Measurements from ENCODE around the gene KIAA0232. TPM values are rescaled to one million over a fixed set of nuclear protein-coding genes. Genes with fewer than 3 reads are reported as not detected.

KIAA0232 gene
- total RNA-seq, 4 donors from 2014 or later: 39.4 to 66.6 (median 47.1) TPM

DNA sequence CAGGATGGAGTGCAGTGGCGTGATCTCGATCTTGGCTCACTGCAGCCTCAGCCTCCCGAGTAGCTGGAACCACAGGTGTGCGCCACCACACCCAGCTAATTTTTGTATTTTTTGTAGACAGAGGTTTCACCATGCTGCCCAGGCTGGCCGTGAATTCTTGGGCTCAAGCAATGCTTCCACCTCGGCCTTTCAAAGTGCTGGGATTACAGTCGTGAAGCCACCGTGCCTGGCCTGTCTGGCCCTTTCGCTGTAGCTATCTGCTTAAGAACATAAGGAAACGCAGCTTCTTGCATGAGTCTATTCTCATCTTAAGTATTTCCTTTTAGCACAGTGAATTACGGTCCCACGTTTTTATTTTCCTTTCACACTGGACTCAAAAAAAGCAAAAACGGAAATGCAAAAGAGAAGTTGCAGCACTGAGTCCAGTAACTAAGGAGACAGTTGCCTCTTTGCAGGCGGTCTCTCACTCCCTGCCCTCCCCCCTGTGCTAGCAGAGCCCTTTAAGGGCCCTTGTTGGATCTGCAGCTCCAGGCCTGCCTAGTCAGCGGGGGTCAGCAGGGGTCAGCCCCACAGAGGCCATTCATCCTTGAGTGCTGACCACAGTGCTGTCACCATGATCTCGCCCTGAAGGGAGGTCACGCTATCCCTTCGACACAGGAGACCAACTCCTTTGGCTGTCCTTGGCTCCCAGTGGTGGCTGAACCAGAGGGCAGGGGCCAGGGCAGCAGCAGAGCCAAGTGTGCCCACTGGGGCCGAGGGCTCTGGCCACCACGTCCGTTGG, 105.3 kb downstream of the KIAA0232 start:
- TF ChIP-seq POLR2A (IDR thresholded peaks at IDR 0.05): no peak
- TF ChIP-seq POLR2AphosphoS5 (IDR thresholded peaks at IDR 0.05): no peak
- no peak for TF ChIP-seq EP300 (IDR thresholded peaks at IDR 0.05)
- TF ChIP-seq CTCF (IDR thresholded peaks at IDR 0.05): no peak
- peak overlapping the region in 1 of 4 donors; percentile 34 for H3K27ac ChIP-seq
- H3K4me1 ChIP-seq: peaks cover 0 to 45% (median 13%) of the 10 kb centered on the region in 3 donors
- peaks cover 0 to 16% of the 10 kb centered on the region in 2 donors for H3K36me3 ChIP-seq
- no peak overlapping the region for H3K4me3 ChIP-seq
- 75 to 89% methylated on average over 5 to 9 of the region's 21 CpGs for WGBS, 2 donors (ENCODE audit: low coverage in 1 of 2)
- H3K9me3 ChIP-seq: no peaks in the 10 kb centered on the region
- no peaks in the 10 kb centered on the region for H3K27me3 ChIP-seq
- ATAC-seq: peak; percentile 20

DNA sequence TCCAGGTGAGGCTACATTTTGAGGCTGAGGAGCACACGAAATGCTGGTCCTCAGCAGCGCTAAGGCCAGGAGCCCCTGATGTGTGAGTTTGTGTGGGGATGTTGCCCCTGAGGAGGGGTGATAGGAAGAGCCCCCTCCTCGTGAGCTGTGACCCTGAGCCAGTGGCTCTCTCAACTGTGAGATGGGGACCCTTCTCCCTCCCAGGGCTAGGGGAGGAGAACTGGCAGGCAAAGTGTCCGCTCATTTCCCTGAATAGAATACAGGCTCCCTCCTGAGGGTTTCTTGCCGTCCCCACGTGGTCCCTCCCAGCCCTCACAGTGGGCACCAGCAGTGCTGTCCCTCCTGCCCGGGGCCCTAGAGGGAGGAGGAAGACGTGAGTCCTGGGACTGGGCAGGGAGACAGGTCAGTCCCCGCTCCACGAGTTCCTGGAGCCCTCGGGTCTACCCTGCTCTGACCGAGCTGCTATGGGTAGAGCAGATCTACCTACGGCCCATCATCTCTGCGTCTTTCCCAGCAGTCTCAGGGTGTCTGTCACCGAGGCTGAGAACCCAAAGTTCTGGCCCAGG, 106.1 kb downstream of the KIAA0232 start:
- Histone ChIP-seq H3K4me3 (no peak overlapping the region), H3K27me3 (no peaks in the 10 kb centered on the region), H3K27ac (peak overlapping the region in 1 of 4 donors; percentile 34), H3K4me1 (peaks cover 0 to 46% (median 13%) of the 10 kb centered on the region in 3 donors), H3K36me3 (peaks cover 0 to 8% of the 10 kb centered on the region in 2 donors), H3K9me3 (no peaks in the 10 kb centered on the region)
- 66% methylated on average over 6 of the region's 15 CpGs; no CpG with 5 or more reads in 1 of the 2 donors for WGBS, 2 donors (ENCODE audit: low coverage in 1 of 2)
- TF ChIP-seq POLR2AphosphoS5 (IDR thresholded peaks at IDR 0.05) (no peak), EP300 (IDR thresholded peaks at IDR 0.05) (no peak), CTCF (IDR thresholded peaks at IDR 0.05) (no peak), POLR2A (IDR thresholded peaks at IDR 0.05) (no peak)
- no peak for ATAC-seq

DNA sequence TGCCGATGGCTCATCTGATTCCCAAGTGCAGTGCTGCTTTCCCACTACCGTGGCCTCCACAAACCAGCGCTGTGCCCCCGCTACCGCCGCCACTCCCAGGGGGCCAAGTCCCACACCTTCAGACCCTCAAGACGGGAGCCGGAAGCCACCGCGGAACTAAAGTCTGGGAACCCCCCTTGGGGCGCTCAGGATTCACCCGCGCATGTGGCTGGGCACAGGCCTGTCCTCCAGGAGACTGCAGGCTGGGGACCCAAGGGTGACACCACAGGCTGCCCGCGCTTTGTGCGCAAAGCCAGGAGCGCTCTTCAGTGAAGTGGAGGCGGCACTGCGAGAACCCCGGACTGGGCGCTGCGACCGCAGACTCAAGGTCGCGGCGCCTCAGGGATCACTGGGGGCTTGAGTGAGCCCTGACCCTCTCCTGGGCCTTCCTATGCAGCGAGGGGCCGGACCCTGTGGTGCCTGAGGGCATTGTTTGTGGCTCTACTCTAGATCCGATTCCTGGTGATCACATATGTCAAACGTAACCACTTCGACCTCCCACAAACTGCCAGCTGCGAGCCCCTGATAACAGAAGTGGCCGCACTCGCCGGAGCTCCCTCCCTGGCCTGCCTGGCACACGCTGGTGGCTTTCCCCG, 106.7 kb downstream of the KIAA0232 start:
- TF ChIP-seq EP300 (IDR thresholded peaks at IDR 0.05) (no peak), POLR2A (IDR thresholded peaks at IDR 0.05) (no peak), CTCF (IDR thresholded peaks at IDR 0.05) (no peak), POLR2AphosphoS5 (IDR thresholded peaks at IDR 0.05) (no peak)
- H3K4me3 ChIP-seq: no peak overlapping the region
- peaks cover 0 to 5% of the 10 kb centered on the region in 2 donors for H3K36me3 ChIP-seq
- peaks cover 0 to 46% (median 13%) of the 10 kb centered on the region in 3 donors for H3K4me1 ChIP-seq
- H3K9me3 ChIP-seq: no peaks in the 10 kb centered on the region
- ATAC-seq: no peak
- 86 to 92% methylated on average over 2 of the region's 37 CpGs for WGBS, 2 donors (ENCODE audit: low coverage in 1 of 2)
- no peaks in the 10 kb centered on the region for H3K27me3 ChIP-seq
- H3K27ac ChIP-seq: peak overlapping the region in 1 of 4 donors; percentile 34

DNA sequence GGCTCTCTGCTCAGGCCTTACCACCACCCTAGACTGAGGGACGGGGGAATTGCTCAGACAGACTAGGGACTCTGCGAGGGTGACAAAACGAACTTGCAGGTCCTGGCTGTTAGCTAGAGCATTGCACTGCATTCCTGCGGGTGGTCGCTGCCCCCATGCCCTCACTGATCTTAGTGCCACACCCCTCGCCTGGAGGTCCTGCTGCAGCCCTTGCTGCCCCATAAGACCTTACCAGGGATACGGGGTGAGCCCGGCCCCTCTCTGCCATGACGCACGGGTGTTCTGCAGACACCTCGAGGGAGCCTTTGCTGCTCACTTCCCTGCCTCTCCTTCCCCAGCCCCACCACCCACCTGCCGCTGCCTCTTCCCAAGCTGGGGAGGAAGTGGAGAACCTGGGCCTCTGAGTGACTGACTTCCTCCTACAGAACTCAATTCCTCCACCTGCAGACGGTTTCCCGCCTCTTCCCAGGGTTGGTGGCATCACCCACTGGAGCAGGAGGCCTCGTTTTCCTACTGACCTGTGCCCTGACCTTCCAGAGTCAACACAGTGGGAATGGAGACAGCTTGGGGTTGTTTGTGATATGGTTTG, 107.3 kb downstream of the KIAA0232 start:
- no peaks in the 10 kb centered on the region for H3K36me3 ChIP-seq
- WGBS, 2 donors (ENCODE audit: low coverage in 1 of 2): no CpG with 5 or more reads among the region's 15 CpGs
- no peaks in the 10 kb centered on the region for H3K9me3 ChIP-seq
- no peak overlapping the region for H3K27ac ChIP-seq
- H3K4me1 ChIP-seq: peaks cover 0 to 46% (median 13%) of the 10 kb centered on the region in 3 donors
- H3K27me3 ChIP-seq: no peaks in the 10 kb centered on the region
- TF ChIP-seq EP300 (IDR thresholded peaks at IDR 0.05) (no peak), POLR2AphosphoS5 (IDR thresholded peaks at IDR 0.05) (no peak), CTCF (IDR thresholded peaks at IDR 0.05) (no peak), POLR2A (IDR thresholded peaks at IDR 0.05) (no peak)
- no peak for ATAC-seq
- H3K4me3 ChIP-seq: no peak overlapping the region

Measured in gastroesophageal sphincter (tissue), 4 donors.